Adrenal gland (tissue), 5 donors: ENCODE results near the gene RDH11.

Source experiments
- CTCF ChIP-seq, 6 experiments: fragments of 450-650 bp in 4 of 6; fragments of 200-600 bp in 2 of 6; sonication (generic) in 1 of 6; IDR thresholded peaks; 1 replicate in 5 of 6; 2 replicates in 1 of 6; pipeline versions ENCODE4 v1.5.1 to v1.8.0; 2016 to 2021; ENCODE audit warnings: antibody characterized with exemption in 6 of 6, mild to moderate bottlenecking in 2 of 6, moderate library complexity in 1 of 6
- POLR2A ChIP-seq, 2 donors: fragments of 450-650 bp; IDR thresholded peaks; one replicate each; pipeline ENCODE4 v1.6.1; 2017; ENCODE audit warnings: antibody characterized with exemption in 2 of 2, mild to moderate bottlenecking in 2 of 2, moderate library complexity in 1 of 2
- donor health status: DM: no; HTN: no; CAD: no.

- TF ChIP-seq POLR2A (IDR thresholded peaks at IDR 0.05) (no peak), CTCF (IDR thresholded peaks at IDR 0.05) (no peak)
These were observed 22.1 kb downstream of the RDH11 start for GRCh38 chr14:67673451-67673850.
